MM.1S (cell line): ENCODE results near the gene HOXC11.

ENCODE experiments used
- DNase-seq: peaks from one replicate; pipeline ENCODE4 v3.0.0-alpha.2; 2015
- H2AFZ ChIP-seq: fragments of 300-600 bp; sonication (generic); 2 replicates; pipeline ENCODE4 v1.6.0; 2016; ENCODE audit warnings: antibody characterized with exemption, low read length
- H3F3A ChIP-seq: fragments of 300-600 bp; sonication (generic); 2 replicates; pipeline ENCODE4 v1.6.1; 2016; ENCODE audit warnings: mild to moderate bottlenecking, antibody characterized with exemption, low read length, moderate library complexity, mixed read lengths; ENCODE audit not compliant: insufficient read depth
- H3K27ac ChIP-seq: fragments of 300-600 bp; sonication (generic); 2 replicates; pipeline ENCODE4 v1.5.1; 2016; ENCODE audit warnings: mild to moderate bottlenecking, low read length
- H3K27me3 ChIP-seq: fragments of 300-600 bp; sonication (generic); replicated peaks from 2 replicates; pipeline ENCODE4 v1.6.0; 2016; ENCODE audit warnings: low read length; ENCODE audit not compliant: insufficient read depth
- H3K36me3 ChIP-seq: fragments of 300-600 bp; sonication (generic); replicated peaks from 2 replicates; pipeline ENCODE4 v1.6.1; 2016; ENCODE audit warnings: mild to moderate bottlenecking, low read length, mixed read lengths; ENCODE audit not compliant: insufficient read depth
- H3K4me1 ChIP-seq: fragments of 300-600 bp; sonication (generic); 2 replicates; pipeline ENCODE4 v1.6.1; 2016; ENCODE audit warnings: low read length, mixed read lengths
- H3K4me2 ChIP-seq: fragments of 300-600 bp; sonication (generic); 2 replicates; pipeline ENCODE4 v1.6.0; 2016; ENCODE audit warnings: low read depth, low read length
- H3K4me3 ChIP-seq: fragments of 300-600 bp; sonication (generic); 2 replicates; pipeline ENCODE4 v1.5.1; 2016; ENCODE audit warnings: low read length, mixed read lengths
- H3K79me2 ChIP-seq: fragments of 300-600 bp; sonication (generic); 2 replicates; pipeline ENCODE4 v1.6.1; 2016; ENCODE audit warnings: mixed run types, low read length, mixed read lengths
- H3K9ac ChIP-seq: fragments of 300-600 bp; sonication (generic); 2 replicates; pipeline ENCODE4 v1.6.1; 2016; ENCODE audit warnings: low read length, mixed read lengths
- H3K9me2 ChIP-seq: fragments of 300-600 bp; sonication (generic); replicated peaks from 2 replicates; pipeline ENCODE4 v1.6.1; 2016; ENCODE audit warnings: mild to moderate bottlenecking, low read length, mixed read lengths; ENCODE audit not compliant: insufficient read depth
- H3K9me3 ChIP-seq: fragments of 300-600 bp; sonication (generic); replicated peaks from 2 replicates; pipeline ENCODE4 v1.6.1; 2016; ENCODE audit warnings: mild to moderate bottlenecking, low read length, mixed read lengths; ENCODE audit not compliant: insufficient read depth
- H4K20me1 ChIP-seq: fragments of 300-600 bp; sonication (generic); 2 replicates; pipeline ENCODE4 v1.6.1; 2016; ENCODE audit warnings: mild to moderate bottlenecking, low read length, moderate library complexity, mixed read lengths; ENCODE audit not compliant: insufficient read depth
- EZH2 ChIP-seq: fragments of 300-600 bp; sonication (generic); optimal IDR thresholded peaks from 2 replicates; pipeline ENCODE3; 2017; ENCODE audit warnings: low read depth, mild to moderate bottlenecking, antibody characterized with exemption, low read length, mixed read lengths
- EZH2phosphoT487 ChIP-seq: fragments of 300-600 bp; sonication (generic); IDR thresholded peaks from 2 replicates; pipeline ENCODE4 v1.6.1; 2018; ENCODE audit warnings: antibody characterized with exemption, low read length
- TF ChIP-seq, protein P1 (sequence below): fragments of 300-600 bp; sonication (generic); IDR thresholded peaks from 2 replicates; pipeline ENCODE4 v1.5.1; 2016; ENCODE audit warnings: antibody characterized with exemption, low read length, mixed read lengths

HOXC11 gene

DNA sequence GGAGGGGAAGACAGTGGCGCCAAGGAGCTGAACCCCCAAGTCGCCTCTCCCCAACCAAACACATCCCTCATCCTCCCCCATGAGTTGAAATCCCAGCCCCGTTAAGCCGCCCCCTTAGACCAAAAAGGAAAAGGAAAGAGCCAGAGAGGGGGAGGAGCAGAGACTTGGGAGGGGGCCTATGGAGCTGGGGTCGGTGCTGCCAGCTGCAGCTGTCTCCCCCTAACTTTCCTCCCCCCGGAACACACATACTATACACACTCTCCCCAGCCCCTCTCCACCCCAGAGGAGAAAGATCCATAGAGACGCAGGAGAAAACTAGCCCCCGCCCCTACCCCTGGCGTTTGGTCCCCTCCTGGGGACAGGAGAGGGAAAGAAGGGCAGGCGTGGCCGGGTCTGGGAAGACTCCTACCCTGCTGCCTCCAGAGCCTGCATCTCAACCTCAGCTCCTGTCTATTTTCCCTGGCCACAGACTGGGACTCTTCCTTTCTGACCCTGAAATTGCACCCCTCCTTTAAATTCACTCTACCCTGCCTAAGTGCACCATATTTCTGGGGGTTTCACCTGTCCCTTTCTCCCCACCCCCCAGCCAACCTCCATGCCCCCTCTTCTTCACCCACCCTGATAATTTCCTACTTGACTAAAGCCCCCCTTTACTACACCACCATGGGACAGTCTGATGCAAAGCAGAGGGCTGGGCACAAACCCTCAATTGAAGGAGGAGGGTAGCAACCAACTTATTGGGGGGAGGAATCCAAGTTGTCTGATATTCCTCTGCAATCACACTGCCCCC, 25.4 kb downstream of the HOXC11 start:
- no peak overlapping the region for H3K27ac ChIP-seq
- no peaks in the 10 kb centered on the region for H3K9me2 ChIP-seq
- H3K36me3 ChIP-seq = no peaks in the 10 kb centered on the region
- H3K4me2 ChIP-seq = no peak overlapping the region
- H3K9ac ChIP-seq = no peak overlapping the region
- no peak overlapping the region for H2AFZ ChIP-seq
- DNase-seq = no peak
- H3K27me3 ChIP-seq = peaks cover 95% of the 10 kb centered on the region
- no peaks in the 10 kb centered on the region for H3K79me2 ChIP-seq
- TF ChIP-seq EZH2phosphoT487 (no peak), EZH2 (peak; percentile 43)
- TF ChIP-seq, protein P1, sequence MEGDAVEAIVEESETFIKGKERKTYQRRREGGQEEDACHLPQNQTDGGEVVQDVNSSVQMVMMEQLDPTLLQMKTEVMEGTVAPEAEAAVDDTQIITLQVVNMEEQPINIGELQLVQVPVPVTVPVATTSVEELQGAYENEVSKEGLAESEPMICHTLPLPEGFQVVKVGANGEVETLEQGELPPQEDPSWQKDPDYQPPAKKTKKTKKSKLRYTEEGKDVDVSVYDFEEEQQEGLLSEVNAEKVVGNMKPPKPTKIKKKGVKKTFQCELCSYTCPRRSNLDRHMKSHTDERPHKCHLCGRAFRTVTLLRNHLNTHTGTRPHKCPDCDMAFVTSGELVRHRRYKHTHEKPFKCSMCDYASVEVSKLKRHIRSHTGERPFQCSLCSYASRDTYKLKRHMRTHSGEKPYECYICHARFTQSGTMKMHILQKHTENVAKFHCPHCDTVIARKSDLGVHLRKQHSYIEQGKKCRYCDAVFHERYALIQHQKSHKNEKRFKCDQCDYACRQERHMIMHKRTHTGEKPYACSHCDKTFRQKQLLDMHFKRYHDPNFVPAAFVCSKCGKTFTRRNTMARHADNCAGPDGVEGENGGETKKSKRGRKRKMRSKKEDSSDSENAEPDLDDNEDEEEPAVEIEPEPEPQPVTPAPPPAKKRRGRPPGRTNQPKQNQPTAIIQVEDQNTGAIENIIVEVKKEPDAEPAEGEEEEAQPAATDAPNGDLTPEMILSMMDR = no peak
- H3K4me3 ChIP-seq = no peak overlapping the region
- H3F3A ChIP-seq = no peaks in the 10 kb centered on the region
- 0 out of 2 replicates have a peak, but pooled peaks cover 3% of the 10 kb centered on the region for H3K4me1 ChIP-seq
- H4K20me1 ChIP-seq = no peaks in the 10 kb centered on the region
- no peaks in the 10 kb centered on the region for H3K9me3 ChIP-seq

DNA sequence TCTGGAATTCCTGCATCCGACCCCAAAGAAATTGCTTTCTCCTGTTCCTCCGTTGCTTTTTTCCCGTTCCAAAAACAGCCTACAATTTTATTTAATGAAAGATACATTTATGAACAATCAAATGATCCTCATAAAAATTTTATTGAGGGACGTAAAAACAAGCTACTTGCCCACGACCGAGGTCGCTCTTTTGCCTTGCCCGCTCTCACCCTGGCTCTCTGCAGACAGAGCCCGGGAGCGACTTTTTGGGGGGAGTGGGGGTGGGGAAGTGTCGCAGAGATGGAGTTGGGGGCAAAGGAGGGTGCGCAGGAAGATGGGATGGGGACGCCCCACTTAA, 25.9 kb downstream of the HOXC11 start:
- Histone ChIP-seq H2AFZ (no peak overlapping the region), H3K9me3 (no peaks in the 10 kb centered on the region), H3K9me2 (no peaks in the 10 kb centered on the region), H3K36me3 (no peaks in the 10 kb centered on the region), H3K79me2 (no peaks in the 10 kb centered on the region), H3K4me2 (no peak overlapping the region), H4K20me1 (no peaks in the 10 kb centered on the region), H3K9ac (no peak overlapping the region), H3K27ac (no peak overlapping the region), H3F3A (no peaks in the 10 kb centered on the region), H3K4me1 (0 out of 2 replicates have a peak, but pooled peaks cover 3% of the 10 kb centered on the region), H3K4me3 (no peak overlapping the region), H3K27me3 (peaks cover 94% of the 10 kb centered on the region)
- TF ChIP-seq EZH2phosphoT487 = 0 out of 2 replicates have a peak, but pooled peaks have one; percentile 63
- TF ChIP-seq, protein P1 = no peak
- DNase-seq = no peak

DNA sequence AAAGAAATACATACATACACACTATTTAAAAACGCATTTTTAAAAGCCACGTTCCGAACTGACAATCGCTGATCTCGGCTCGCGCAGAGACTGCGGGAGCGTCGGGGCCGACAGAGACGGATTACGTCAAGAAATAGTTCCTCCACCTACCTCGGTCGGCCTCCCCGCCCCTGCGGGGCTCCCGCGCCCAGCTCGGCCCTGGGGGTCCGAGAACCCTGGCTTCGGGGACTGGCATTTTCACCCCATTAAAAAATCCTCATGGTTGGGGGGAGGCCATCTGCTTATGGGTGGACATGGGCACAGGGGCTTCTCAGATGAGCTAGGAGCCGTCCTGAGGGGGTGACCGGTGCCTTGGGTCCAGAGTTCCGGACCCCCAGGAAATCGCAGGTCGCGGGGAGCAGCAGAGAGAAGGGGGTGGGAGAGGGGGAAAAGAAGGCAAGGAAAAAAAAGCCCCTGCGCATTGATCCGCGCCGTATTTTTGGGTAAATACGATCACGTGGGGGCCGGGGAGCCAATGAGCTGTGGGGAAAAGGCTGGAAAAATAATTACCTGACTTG, 26.7 kb downstream of the HOXC11 start:
- no peaks in the 10 kb centered on the region for H4K20me1 ChIP-seq
- H2AFZ ChIP-seq = no peak overlapping the region; the same call in 1 of the 2 replicates
- no peaks in the 10 kb centered on the region for H3K36me3 ChIP-seq
- H3K9me2 ChIP-seq = no peaks in the 10 kb centered on the region
- no peaks in the 10 kb centered on the region for H3F3A ChIP-seq
- no peak for DNase-seq
- no peaks in the 10 kb centered on the region for H3K79me2 ChIP-seq
- no peaks in the 10 kb centered on the region for H3K9me3 ChIP-seq
- H3K4me2 ChIP-seq = peak overlapping the region; percentile 59; the same call in 1 of the 2 replicates
- no peak overlapping the region for H3K27ac ChIP-seq
- H3K4me1 ChIP-seq = 0 out of 2 replicates have a peak, but pooled peaks cover 3% of the 10 kb centered on the region
- TF ChIP-seq, protein P1 = no peak
- no peak for TF ChIP-seq EZH2
- no peak for TF ChIP-seq EZH2phosphoT487
- peak overlapping the region; percentile 45 for H3K4me3 ChIP-seq
- no peak overlapping the region for H3K9ac ChIP-seq
- peaks cover 94% of the 10 kb centered on the region for H3K27me3 ChIP-seq
